Testis (tissue), 2 donors: ENCODE data around the gene MBP.

Source experiments
- CTCF ChIP-seq, 3 experiments: fragments of 450-650 bp in 2 of 3; fragments of 200-600 bp in 1 of 3; sonication (generic) in 1 of 3; IDR thresholded peaks; one replicate each; pipeline ENCODE4 v1.5.1; 2016 to 2019; ENCODE audit warnings: antibody characterized with exemption in 3 of 3, mild to moderate bottlenecking in 2 of 3, moderate library complexity in 1 of 3
- POLR2A ChIP-seq: fragments of 450-650 bp; IDR thresholded peaks from one replicate; pipeline ENCODE4 v1.6.1; 2017; ENCODE audit warnings: antibody characterized with exemption, mild to moderate bottlenecking, moderate library complexity

DNA sequence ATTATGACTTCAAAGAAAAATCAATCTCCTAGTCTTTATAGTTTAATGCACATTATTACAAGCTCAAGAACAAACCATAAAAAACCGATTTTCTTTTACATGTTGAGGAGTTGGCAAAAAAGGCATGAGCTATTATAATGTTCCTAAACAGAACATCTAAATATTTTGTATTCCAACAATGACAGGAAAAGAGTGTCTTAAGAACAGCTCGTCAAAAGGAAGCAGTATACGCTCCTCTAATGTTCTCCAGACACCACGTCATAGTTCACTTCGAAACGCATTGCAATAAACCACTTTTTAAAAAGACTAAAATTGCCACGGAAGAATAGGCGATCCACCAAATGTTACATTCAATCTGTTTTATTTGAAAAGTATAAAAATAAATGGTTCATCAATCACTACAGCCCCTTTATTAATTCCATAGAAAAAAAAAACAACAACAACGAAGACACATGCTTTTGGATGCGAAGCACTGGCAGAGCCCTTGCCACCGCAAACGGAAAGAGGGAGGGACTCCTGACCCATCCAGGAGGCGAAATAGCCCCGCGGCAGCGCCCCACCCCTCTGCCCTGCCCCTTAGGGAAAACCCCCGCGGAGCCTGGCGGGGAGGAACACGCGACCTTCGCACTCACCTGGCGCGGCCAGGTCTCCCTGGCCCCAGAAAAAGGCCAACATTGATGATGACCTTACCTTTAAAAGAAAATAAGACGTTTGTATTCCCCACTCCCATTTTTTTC lies 45.8 kb downstream of the MBP start:
- no peak for TF ChIP-seq CTCF (IDR thresholded peaks at IDR 0.05)
- TF ChIP-seq POLR2A: no peak
